HG02798 (cell line): Measurements from ENCODE around the gene BNC2.

Experiments
- ATAC-seq: cut with Tn5 transposase; IDR thresholded peaks from one replicate; pipeline ENCODE4 v1.9.1; 2021; ENCODE audit warnings: mild to moderate bottlenecking; ENCODE audit not compliant: unreplicated experiment, poor library complexity

Gene BNC2

DNA sequence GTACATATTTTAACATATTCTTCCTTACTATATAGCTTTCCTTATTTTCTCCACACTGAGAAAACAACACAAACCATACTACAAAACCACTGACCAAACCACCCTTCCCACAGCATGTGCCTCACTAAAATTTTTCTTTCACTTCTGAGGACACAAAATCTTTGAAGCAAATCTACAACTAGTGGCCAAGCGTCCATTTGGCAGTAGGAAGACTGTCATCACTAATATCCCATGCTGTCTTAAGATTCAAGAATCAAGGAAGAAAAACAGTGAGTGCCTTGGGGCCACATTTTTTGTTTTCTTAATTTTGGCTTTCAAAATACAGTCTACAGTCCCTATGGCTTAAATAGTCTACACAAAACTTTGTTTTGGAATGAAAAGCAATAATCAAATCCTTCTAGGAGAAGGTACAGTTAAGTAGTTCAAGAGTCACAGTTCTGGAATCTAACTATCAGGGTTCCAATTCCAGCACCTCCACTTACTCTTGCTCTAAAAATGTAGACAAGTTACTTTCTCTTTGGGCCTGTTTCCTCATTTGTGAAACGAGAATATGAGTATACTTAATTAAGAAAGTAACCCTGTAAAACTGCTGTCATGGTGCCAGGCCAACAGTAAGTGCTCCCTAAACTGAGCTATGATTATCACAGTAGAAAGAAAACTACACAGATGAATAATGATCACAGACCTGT is 227.9 kb downstream of the BNC2 start:
- no peak for ATAC-seq

DNA sequence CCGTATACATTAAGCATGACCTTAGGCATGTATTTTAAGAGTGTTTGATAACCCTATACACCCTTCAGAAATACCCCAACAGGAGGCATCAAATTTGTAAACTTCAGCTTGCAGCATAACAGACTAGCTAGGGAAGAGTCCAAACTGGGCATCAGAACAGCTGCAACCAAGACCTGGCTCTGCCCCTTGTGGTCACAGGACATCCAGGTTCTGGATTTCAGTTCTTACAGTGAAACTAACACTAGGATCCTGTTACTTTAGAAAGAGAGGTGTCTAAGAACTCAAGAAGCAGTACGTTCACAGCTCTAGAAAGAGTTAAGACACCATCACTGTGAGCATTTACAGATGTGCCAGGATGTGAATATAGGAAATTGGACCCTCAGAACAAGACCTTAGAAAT is 229.8 kb downstream of the BNC2 start:
- no peak for ATAC-seq

DNA sequence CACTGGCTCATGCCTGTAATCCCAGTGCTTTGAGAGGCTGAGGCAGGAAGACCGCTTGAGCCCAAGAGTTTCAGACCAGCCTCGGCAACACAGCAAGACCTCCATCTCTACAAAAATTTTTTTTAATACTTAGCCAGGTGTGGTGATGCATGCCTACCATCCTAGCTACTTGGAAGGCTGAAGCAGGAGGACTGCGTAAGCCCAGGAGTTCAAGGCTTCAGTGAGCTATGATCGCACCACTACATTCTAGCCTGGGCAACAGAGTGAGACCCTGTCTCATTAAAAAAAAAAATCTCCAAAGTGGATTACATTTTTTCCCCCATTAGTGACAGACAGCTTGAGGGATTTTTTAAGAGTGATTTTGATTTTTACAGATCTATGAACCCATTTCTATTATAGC is 230.8 kb downstream of the BNC2 start:
- no peak for ATAC-seq

- ATAC-seq = no peak
These were observed 232.6 kb downstream of the BNC2 start for GRCh38 chr9:16637911-16638310.

DNA sequence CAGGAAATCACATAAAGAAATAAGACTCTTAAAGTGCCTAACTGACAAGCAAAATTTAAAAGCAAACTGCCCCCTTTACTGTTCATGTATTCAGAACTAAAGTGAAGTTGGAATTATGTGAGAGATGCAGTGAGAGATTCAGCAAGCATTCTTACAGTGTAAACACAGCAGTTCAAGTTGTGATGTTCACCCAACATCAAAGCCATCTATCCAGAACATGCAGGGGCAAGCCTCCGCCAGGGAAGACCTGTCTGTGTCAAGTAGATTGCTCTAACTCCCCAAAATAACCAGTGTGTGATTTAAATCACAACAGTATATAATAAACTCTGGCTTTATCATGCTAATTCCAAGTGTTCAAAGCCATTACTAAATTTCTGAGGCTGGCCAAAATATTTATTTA is 233.3 kb downstream of the BNC2 start:
- ATAC-seq = no peak

DNA sequence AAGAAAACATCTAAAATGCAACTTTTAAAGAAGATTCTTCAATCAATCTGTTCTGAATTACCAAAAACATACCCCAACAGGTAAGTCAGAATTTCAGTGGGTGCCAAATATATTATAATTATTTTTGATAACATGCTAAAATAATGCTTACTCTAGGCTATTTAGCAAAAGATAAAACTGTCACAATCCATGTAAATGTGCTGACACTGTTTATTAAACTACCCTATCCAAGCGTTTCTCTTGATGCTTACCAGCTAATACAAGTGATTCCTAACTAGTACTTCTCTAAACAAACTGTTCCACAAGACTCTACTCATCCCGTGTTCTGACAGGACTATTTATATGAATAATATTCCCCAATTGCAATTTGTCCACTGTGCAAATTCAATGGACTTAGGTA is 236.7 kb downstream of the BNC2 start:
- no peak for ATAC-seq

- no peak for ATAC-seq
These were observed 242.1 kb downstream of the BNC2 start for GRCh38 chr9:16628413-16628812.

- ATAC-seq = no peak
These were observed 242.5 kb downstream of the BNC2 start for GRCh38 chr9:16627967-16628366.

DNA sequence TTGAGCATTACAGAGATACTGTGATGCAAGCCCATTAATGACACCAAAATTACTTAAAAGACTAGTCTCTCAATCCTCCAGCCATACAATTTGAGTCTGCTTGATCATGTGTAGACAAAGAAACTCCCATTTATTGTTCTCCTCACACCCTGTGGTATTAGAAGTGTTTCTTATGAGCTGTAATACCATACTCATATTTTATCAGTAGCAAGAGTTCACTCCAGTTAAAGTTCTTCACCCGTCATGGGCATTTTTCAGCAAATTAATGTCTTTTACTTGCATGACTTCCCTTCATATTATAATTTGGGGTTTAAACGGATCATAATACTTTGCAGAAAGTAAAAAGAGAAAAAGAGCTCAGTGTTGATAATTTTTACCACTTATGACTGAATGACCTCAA is 242.9 kb downstream of the BNC2 start:
- ATAC-seq = no peak

DNA sequence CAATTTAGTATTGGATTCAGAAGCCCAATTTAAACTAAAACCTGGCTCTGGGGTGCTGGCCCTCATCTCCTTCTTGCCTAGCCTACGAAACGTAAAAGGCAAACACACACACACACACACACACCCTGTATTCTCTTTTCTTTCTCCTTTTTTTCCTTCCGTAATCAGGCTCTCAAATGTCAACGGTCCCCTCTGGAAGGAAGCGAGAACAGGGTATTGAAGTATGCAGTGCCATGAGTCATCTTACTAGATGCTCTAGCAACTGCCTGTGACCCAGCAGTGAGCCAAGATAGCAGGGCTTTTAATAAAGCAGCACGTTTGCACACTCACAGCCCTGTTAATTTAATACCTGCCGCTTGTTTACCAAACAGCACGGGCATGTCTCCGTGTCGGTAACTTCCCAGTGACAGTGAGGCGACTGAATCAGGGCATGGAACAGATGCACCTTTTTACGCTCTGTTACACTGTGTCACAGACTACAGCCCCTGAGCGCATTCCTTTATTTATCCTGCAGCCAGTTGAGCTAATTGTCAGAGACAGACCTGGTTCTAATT is 243.8 kb downstream of the BNC2 start:
- no peak for ATAC-seq

- ATAC-seq = no peak
These were observed 244.7 kb downstream of the BNC2 start for GRCh38 chr9:16625811-16626210.

GRCh38 chr9:16625161-16625631 is 245.3 kb downstream of the BNC2 start:
- ATAC-seq = no peak

DNA sequence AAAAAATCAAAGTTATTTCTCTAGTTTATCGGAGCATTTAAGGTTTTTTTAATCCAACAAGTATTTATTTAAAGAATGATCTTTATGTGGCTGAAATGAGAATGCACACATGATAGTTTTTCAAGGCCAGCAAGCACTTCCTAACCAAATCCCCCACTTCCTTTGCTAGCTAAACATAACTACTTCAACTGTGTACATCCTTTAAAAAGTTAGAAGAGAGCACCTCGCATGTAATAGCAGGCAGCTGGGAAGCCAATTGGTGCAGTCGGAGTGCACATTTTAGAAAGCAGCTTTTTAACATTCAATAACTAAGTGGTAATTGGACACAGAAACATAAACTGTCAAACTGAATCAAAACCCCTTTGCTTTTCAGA is 245.7 kb downstream of the BNC2 start:
- ATAC-seq = no peak

DNA sequence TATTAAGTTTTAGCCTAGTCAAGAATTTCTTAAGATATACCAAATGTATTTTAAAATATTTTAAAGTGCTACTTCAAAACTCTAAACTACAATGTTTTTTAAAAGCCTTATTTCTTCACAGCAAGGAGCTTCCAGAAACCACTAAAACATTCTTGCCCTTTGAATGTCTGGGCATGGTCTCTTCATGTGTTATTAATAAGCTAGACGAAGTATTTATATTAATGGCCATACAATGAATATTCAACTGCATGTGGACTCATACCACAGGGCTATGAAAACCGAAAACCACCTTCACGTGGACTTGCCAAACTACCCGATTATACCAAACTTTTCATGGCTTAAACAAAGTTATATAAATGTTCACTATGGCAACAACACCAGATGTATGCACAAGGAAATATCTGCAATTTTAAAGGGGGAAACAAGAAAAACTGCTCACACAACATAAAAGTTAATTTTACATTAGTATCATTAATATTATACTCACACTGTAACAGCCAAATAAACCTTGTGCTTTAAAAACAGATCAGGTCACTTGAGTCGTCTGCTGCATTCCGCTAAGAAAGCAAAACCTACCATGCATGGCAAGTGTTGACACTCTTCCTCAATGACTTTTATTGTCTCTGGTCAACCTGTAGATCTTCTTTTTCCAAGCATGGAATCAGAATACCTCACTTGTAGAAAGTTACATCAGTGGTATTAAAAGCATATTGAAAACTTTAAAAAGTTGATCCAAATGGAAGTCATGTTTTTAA is 246.3 kb downstream of the BNC2 start:
- ATAC-seq = no peak

DNA sequence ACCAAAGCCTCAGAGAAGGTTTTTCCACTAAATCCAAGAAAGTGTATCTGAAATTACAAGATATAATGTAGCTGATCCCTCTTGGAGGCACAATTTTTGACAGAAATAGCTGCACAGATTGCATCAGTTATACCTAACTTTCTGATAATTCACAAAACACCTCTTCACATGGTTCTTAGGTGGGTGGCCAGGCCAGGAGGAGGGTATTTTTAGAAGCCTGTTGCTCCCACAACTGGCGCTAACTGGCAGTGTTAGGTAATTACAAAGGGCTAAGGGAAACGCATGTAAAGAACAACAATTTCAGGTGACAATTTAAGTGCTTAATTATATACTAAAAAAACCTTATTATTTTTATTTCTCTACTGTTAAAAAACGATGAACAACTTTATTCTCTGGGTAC is 247.9 kb downstream of the BNC2 start:
- ATAC-seq = no peak

DNA sequence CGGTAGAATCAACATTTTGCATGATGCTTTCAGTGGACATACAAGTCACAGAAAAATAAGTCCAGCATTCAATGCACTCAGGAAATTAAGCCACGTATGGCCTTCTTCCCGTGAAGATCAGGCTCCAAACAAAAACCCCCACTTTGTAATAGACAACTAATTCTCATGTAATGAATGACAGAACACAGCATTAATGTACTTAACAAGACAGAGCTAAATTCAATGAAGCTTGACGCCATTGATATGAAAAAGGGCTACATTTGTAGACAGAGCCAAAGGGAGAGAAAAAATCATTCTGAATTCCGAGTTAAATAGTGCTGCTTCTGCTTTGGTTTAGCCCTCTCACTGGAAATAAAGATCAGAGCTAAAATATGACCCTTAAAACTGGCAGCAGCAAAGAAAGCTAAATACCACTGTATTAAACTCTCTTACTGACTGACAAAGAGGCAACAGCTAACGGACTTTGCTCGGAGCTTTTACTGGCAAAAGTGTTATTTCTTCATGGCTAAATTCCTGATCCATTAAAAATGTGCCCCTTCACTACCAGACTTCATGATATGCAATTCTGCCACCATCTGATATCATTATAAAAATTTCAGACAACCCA is 250.5 kb downstream of the BNC2 start:
- no peak for ATAC-seq

DNA sequence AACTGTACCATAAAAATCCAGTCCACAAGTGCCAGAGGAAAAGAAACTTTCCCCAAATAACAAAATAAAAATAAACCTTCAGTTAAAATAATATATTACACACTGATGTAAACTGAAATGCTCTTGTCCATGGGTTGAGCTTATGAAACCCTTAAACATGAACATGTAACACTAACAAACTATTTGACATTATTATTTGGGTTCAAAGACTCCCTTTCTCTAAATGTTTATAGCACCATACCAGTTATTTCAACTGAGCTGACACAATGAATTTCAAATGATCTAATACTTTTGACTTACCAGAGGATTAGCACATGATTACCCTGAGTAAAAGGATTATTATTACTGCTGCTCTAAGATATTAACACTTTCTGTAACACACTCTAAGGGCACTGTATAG is 251.1 kb downstream of the BNC2 start:
- no peak for ATAC-seq

DNA sequence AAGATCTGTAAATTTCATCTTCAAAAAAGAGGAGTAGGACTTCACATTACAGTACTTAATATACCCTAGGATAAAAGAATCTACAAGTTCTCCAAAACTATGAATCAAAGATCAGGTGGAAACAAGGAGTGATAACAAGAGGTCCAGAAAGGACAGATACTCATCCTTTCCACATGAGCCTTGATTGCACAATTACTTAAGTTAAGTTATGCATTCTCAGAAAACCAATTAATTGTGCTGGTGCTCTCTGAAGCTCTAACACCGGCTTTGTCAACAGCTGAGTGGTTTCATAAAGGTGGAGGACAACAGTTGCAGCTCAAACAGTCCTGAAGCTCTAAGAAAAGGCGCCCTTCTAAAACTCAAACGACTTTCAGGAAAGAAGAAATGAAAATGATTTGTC is 251.9 kb downstream of the BNC2 start:
- no peak for ATAC-seq

- ATAC-seq = no peak
These were observed 253.8 kb downstream of the BNC2 start for GRCh38 chr9:16616686-16617085.

DNA sequence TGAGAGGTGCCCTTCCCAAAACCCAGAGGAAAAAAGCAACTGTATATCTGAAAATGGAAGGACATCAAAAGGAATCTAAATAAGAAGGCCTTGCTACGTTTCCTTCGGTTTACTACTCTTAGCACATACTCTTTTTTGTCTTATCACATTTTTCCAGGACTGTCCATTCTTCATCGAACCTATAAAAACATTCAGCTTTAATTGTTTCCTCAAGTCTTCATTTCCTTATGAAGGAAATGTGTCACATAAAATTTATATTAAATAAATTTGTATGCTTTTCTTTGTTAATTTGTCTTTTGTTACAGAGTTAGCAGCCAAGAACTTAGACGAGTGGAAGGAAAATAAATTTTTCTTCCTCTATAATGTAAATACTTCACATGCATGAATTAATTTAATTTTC is 255.0 kb downstream of the BNC2 start:
- no peak for ATAC-seq

DNA sequence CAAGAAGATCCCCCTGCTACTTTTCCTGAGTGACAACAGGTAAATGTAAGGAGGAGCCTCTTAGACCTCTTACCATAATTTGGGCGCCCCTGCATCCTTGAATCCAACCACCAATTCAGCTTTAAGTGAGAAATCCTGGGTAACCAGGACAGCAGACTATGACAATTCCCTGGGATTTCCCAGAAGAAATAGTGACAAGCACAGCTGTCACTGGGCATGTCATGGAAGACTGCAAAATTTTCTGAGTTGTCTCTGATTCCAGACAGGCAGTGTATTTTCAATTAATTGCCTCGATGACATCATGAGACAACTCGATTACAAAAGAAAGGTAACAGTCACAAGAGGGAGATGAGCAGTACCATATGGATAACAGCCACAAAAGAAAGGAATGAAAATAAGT is 256.9 kb downstream of the BNC2 start:
- ATAC-seq = no peak
